ENCODE measurements around the gene DRAM2. TPM values are rescaled to one million over a fixed set of nuclear protein-coding genes. Genes with fewer than 3 reads are reported as not detected.

The DRAM2 gene
- 48.9 and 66.2 TPM in 2 replicates for total RNA-seq

DNA sequence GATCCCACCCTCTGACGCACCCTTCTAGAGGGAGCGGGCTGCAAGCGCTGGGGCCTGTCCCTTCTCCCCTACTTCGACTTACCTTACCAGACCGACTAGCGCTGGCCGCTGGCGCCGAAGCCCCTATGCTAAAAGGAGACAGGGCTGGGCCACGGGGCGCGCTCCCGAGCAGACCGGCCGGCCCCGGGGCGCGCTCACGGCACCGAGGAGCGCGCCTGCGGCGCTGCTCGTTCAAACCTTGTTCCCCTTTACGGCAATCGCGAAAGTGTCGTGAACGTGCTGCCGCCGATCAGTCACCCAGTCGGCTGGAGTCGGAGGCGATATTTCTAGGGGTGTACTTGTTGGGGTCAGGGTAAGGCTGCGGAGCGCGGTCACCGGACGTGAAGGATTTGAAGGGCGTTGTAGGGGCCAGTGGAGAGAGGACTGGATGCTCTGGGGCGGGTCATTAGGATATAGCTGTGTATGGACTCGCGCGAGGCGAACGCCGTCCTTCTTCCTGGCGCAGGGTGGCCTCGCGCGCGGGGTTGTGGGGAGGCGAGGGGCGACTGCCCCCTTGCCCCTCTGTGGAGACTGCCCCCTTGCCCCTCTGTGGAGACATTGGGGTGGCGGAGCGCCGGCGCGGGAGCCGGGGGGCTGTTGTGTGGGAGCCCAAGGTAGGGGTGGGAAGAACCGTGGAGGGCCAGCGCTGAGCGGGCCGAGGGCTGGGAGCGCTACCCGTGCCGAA, at the start of gene DRAM2, which contains the start of gene CEPT1:
Gene DRAM2, minus strand, starts transcription at position 138 of the 724 bp plus-strand sequence. CDS start 8,539 bp downstream, outside the sequence.
Gene CEPT1, plus strand, starts transcription at position 268 of the 724 bp plus-strand sequence. CDS start 7,492 bp downstream, outside the sequence.

Other genes with a start within 250 kb of the DRAM2 start
- gene LRIF1, start 176.2 kb downstream of the DRAM2 start, total RNA-seq = 12.0 and 12.2 TPM in 2 replicates
- 30.7 and 35.8 TPM in 2 replicates for gene CEPT1, start 130 bp upstream of the DRAM2 start, total RNA-seq
- gene DENND2D, start 60.6 kb upstream of the DRAM2 start, total RNA-seq = 0.95 and 0.98 TPM in 2 replicates
- gene CHI3L2, start 87.6 kb upstream of the DRAM2 start, total RNA-seq = not detected in 2 replicates
- gene CHIA, start 150.8 kb upstream of the DRAM2 start, total RNA-seq = not detected in 2 replicates

Data from dermis lymphatic vessel endothelial cell (primary cell).